Measurements from ENCODE around the gene AZU1.

AZU1 gene

DNA sequence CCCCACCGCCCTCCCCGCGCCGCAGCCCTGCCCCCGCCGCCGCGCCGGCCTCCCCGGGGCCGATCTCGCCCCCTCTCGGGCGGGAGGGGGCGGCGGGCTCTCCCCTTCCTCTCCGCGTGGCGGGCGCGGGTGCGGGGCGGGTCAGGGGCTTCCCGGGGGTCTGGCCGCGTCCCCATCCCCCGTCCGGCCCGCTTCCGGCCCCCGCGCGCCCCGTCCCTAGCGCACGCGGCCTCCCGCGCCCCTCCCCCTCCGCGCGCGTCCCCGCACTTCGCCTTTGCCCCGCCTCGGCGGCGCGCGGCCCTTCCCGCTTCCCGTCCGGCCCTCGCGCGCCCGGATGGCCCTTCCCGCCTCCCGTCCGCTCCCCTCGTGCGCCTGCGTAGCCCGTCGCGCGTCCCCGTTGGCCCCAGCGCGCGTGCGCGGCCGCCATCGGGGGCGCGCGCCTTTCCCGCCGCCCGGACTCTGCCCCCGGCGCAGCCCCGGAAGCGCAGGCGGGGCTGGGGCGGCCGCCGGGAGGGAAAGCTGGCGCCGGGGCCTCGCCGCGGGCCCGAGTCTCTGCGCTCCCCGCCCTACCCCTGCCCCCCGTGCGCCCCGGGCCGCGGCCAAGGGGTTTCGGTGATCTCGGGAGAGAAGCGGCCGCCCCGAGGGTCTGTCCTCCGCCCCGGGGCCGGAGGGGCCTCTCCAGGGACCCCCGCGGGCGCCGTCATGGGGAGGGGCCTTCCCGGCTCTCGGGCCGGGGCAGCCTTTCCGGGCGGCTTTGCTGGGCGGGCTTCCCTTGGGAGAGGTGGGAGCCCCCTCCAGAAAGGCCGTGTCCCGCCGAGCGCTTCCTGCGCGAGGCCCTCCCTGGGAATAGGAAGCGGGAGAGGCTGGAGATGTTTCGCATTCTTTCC lies 29.9 kb upstream of the AZU1 start:
- peak; percentile 69 to 72 for DNase-seq (ENCODE audit: low read depth in 2 of 2)

DNA sequence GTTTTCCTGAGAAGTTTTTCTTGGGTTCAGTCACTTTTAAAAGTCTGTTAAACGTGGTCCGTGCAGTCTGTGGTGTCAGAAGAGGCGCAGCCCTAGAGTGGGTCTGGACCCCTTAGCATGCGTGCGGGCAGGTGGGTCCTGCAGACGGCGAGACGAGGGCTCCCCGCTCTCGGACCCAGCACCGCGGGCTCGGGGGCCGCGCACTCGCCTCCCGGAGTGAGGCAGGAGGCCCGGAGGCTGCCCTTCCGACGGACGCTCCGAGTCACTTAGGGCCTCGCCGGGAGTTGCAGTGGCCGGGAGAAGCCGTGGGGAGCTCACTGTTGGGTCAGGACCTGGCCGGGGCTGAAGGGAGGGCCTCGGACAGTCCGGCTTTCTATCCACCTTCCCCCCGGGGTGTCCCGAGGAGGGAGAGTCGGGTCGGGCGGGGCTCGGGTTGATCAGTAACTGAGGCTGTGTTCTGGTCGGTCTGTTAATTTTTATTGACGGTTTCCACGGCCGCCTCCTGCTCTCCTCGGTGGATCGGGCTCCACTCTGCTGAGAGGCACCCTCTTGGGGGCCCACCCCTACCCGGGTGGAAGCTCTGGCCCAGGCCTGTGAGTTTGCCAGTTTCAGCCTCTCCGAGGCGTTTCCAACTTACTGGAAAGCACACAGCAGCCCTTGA lies 29.1 kb upstream of the AZU1 start:
- no peak for DNase-seq (ENCODE audit: low read depth in 2 of 2)

DNA sequence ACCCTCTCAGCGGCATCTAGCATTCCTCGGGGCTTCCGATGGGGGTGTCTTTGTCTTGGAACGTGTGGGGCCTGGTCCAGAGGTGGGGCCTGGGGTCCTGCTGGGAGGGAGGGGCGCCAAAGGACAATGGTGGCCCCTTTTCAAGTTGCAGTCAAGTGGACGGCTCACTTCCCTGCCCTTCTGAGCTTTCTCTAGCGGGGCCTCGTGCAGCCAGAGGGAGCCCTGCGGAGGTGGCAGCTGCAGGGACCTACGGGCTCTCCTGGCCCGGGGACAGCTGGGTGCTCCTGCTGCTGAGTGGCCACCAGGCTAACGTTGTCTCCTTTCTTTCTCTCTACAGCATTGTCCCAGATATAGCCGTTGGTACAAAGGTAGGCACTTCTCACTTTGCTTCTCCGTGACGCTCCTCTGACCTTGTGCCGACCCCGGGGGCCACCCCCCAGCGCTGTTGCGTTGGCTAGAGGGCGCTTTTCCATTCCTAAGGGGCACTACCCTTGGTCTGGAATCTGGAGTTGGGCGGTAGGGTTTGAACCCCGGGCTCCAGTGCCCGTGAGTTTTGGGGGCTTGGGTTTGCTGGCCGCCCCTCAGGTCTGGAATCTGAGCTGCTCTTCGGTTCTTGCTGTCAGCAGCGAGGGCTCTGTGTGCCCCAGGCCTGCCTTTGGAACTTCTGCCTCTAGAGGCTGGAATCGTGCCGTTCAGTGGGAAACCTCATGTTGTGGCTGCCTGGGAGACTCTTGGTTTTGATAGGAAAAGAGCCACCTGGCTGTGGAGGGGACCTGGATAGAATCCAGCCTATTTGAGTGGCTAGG lies 28.4 kb upstream of the AZU1 start:
- DNase-seq (ENCODE audit: low read depth in 2 of 2), result no peak

DNA sequence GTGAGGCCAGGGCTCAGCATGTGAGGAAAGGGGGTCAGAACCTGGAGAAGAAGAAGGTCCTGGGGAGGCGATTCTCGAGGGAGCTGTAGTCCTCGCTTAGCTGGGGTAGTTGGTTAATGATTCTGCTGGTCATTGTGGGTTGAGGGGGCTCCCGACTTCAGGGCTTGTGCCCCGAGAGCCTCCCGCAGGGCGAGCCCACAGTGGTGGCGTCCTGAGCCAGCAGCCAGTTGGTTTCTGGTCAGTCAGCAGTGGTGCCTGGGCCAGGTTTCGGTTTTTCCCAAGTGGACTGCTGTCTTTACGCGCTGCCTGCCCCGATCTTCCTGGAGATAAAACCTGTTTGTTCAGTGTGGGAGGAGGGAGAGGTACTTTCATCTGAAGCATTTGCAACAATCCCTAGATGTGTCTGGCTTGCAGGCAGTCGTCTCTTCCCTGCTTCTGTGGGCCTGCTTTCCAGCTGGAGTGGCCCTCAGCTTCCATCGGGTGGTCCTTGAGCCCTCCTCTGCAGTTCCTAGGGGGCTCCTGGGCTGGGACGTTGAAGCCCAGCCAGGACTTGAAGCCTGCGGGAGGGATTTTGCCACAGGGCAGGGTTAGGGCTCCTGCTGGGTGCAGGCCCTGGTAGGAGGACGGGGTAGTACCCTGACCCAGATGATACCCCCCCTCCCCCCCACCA lies 27.1 kb upstream of the AZU1 start:
- no peak for DNase-seq (ENCODE audit: low read depth in 2 of 2)

DNA sequence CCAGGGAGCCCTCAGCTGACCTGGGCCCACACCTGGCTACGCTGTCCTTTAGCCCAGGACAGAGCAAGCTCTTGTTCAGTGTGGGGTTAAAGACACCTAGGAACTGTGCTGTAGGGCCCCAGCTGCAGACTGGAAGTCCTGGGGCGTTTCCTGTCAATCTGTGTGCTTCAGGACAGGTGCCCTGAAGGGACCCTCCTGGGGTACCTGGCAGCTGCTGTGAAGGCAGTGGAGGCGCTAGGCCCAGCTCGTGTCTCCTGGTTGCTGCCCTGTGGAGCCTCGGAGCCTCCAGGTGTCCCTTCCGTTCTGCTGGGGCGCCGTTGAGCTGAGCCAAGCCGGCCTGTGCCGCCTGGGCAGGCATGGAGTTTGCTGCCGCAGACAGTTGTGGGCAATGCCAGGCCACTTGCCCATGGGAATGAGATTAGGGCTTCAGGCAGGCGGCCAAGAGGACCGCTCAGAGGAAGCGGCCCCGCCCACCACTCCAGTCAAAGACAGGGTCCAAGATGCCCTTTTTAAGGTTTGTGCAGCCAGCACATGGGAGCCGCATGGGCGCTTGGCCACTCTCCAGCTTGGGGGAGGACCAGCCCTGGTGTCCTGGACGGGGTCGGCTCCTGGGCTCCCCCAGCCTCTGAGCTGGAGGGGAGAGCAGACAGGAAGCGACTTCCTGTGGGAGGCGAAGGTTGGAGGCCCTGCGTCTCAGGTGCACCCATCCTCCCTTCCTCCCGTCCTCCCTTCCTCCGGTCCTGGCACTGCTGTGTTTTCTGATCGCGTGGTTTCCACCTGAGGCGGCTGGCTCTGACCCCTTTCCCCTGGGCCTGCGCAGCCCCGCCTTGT lies 26.4 kb upstream of the AZU1 start:
- DNase-seq (ENCODE audit: low read depth in 2 of 2), result no peak

DNA sequence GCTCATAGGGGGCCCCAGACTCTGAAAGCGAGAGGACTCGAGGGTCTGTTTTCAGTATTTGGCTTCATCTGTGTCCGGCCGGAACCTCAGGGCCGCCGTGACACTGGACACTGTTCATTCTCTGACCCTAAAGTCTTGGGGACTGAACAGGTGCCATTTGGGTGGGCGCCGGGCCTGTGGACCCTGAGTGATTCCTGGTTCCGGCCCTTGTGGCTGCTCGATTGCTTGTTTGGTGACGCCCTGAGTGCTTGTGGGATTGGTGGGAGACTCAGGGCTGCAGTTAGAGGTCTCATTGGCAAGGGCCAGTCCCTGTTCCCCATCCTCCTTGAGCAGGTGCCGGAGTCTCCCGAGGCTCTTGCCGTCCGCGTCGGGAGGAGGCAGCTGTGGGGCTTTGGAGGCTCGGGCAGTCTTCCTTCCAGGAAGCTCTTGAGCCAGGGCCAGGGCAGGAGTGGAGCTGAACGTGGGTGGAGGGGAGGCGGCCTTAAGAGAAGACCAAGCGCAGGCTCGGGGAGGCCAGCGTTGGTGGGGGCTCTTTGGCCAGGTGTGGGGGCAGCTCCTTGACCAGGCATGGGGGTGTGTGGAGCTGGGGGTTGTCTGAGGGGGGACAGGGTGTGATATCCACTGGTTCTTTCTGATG lies 25.7 kb upstream of the AZU1 start:
- DNase-seq (ENCODE audit: low read depth in 2 of 2), result no peak

DNA sequence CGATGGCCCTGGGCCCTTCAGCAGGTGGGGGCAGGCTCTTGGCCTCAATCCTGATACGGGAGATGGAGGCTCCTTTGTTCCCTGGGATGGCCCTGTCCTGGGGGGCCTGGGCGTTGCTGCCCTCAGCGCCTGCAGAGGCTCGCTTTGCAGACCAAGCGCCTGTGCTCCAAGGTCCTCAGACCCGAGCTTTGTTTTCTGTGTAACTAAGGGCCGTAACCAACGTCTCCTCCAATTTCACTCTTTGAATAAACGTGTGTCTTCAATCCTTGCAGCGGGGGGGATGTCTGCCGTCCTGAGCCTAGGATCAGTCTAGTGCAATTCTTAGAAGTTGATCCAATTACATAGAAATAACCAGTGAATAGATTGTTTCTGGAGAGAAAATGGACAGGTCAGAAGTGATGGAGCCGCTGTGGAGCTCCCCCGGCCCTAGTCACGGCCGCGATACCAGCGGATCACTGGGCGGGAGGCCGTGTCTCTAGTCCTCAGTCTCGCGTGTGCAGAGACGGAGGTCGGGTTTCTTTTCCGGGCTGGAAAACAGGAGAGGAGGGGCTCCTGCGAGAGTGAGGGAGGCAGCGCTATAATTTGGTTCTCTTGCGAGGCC lies 25.0 kb upstream of the AZU1 start:
- no peak for DNase-seq (ENCODE audit: low read depth in 2 of 2)

DNA sequence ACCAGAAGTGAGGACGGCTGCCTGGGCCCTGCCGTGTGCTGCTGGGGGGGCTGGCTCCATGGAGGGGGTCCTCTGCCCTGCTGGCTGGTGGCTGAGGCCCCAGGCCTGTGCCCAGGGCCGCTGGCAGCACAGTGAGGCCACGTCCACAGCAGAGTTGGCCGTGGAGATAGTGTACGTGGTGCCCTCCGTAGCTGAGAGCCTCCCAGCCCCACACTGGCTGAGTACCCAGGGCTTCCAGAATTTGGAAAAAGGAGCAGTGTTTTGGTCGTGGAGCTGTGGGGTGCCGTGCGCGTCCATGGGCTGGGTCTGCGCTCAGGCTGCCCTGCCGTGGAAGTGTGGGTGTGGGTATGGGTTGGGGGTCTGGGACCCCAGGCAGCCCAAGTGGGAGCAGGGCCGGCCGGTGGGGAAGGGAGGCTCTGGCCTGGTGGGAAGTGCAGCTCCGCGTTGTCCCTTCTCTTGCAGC lies 24.5 kb upstream of the AZU1 start:
- no peak for DNase-seq (ENCODE audit: low read depth in 2 of 2)

DNA sequence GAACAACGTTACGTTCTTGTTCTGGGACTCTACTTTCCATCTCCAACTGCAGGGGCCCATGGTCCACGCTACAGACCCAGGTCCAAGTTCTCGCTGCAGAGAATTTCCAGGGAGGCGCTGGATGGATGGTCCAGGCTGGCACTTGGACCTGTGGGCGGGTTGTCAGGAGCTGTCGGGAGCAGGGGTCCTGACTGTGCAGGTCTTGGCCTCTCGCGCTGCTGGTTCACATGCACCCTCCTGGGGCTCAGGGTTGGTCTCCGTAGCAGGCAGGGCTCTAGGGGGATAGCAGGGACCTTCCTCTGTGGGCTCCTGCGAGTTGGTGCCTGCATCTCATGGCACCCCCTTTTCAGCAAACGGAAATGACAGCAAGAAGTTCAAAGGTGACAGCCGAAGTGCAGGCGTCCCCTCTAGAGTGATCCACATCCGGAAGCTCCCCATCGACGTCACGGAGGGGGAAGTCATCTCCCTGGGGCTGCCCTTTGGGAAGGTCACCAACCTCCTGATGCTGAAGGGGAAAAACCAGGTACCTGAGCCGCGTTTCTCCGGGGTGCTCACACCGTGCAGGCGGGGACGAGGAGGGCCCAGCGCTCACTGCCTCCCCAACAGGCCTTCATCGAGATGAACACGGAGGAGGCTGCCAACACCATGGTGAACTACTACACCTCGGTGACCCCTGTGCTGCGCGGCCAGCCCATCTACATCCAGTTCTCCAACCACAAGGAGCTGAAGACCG lies 23.8 kb upstream of the AZU1 start:
- no peak for DNase-seq (ENCODE audit: low read depth in 2 of 2)

DNA sequence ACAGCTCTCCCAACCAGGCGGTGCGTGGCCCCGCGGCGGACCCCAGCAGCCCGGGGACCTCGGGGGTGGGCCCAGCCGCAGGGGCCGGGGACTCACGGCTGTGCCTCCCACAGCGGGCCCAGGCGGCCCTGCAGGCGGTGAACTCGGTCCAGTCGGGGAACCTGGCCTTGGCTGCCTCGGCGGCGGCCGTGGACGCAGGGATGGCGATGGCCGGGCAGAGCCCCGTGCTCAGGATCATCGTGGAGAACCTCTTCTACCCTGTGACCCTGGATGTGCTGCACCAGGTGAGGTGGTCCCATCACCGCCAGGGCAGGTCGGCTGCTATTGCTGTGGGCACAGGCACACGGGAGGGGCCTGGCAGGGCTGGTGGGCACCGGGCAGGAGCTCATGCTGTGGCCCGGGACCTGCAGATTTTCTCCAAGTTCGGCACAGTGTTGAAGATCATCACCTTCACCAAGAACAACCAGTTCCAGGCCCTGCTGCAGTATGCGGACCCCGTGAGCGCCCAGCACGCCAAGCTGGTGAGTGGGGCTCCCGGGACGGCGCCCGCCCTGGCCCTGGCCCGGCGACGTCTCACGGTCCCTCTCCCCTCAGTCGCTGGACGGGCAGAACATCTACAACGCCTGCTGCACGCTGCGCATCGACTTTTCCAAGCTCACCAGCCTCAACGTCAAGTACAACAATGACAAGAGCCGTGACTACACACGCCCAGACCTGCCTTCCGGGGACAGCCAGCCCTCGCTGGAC lies 23.0 kb upstream of the AZU1 start:
- no peak for DNase-seq (ENCODE audit: low read depth in 2 of 2)

DNA sequence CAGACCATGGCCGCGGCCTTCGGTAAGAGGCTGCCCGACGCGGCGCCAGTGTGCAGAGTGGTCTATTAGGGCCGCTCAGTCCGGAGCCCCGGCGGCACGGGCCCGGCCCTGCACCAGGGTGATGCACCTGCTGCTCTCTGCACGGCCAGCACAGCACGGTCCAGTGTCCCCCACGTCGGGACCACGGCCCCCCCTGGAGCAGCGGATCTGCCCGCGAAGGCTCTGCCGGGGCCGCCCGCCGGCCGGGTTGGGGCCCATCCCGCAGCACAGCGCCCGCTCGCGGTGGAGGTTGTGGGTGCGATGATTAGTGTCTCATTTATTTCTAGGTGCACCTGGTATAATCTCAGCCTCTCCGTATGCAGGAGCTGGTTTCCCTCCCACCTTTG lies 22.5 kb upstream of the AZU1 start:
- DNase-seq (ENCODE audit: low read depth in 2 of 2), result no peak

DNA sequence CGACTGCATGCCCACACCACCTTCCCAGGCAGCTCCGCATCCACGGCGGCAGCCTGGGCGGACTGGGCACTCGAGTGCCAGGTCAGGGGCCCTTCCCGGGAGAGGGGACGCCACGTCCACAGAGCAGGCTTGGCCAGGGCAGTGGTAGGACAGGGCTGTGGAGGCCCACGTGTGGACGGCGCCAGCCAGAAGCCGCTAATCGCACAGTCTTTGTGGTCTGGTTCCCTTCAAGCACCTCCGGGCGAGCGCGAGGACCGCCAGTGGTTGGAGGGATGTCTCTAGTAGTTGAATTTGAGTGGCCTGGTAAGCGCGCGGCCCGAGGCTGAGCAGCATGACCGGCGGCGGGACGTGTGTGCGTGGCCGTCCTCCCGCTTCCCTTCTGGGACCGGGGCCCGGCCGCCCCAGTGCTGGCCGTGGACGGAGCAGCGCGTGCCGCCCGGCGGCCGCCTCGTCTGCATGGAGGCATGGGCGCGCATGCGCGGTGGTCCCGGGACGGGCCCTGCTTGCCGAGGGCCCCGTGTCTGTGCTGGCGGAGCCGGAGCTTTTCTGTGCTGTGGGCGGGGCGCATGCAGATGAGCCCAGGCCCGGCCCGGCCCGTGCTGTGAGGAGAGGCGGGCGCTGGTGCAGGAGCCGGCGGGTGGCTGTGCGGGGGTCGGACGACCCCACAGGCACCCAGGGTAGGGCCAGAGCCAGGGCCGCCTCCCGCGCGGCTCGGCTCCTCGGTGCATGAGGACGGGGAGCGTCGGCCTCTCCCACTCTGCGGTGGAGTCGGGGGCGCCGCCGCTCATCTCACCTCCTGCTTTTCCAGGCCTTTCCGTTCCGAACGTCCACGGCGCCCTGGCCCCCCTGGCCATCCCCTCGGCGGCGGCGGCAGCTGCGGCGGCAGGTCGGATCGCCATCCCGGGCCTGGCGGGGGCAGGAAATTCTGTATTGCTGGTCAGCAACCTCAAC lies 21.8 kb upstream of the AZU1 start:
- DNase-seq (ENCODE audit: low read depth in 2 of 2), result no peak

DNA sequence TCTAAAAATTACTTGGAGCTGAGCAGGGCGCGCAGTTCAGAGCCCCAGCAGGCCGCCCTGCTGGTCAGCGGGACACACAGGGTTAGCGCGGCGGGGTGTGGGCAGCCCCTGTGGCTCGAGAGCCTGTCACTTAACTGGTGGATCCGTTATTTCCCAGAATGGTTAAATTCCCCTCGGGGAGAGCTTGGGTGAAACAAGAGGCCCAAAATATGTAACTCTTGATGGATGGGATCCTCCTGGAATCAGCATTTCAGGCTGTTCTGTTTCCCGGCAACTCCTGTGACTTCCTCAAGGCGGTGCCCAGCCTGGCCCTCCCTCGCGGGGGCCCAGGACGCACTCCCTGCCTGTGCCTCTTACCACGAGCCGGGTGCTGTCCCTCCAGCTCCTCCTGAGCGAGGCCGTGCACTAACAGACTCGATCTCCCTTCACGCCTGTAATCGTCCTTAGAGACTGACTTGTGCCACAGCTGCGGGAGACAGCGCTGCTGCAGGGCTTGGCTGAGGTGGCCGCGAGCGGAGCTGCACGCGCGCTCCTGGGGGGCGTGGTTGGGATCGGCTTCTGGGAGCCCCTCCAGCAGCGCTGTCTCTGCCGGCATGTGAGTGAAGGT lies 20.7 kb upstream of the AZU1 start:
- no peak for DNase-seq (ENCODE audit: low read depth in 2 of 2)

DNA sequence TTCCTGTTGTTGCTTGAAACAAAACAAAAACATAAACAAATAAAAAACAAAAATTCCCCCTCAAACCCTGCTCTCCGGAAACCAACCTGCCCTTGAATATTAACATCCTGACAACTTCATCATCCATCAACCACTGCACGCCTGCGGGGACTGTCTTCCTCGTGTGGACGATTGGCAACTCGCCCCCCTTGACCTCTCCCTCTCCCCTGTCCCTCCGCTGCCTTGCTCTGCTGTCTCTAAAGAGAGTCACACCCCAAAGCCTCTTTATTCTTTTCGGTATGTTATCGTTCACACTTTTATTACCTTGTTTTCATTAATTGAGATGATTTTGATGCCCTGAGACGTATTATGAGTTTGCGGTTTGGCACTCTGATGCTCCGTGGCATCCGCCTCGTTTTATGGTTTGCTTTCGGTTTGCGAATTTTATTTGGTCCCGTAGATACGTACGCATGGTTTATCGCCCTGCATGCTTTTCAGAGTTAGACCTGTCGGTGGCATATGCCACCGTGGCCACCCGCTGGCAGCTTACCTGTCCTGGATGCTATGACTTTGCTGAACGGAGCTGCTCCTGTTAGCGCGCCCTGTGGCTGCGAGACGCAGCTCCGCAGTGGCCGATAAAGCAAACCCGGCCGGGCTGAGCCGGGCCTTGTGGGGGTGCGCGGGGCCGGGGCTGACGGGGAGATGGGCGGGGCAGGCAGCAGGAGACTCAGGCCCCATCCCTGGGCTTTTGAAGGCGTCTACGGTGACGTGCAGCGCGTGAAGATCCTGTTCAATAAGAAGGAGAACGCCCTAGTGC lies 19.8 kb upstream of the AZU1 start:
- no peak for DNase-seq (ENCODE audit: low read depth in 2 of 2)

DNA sequence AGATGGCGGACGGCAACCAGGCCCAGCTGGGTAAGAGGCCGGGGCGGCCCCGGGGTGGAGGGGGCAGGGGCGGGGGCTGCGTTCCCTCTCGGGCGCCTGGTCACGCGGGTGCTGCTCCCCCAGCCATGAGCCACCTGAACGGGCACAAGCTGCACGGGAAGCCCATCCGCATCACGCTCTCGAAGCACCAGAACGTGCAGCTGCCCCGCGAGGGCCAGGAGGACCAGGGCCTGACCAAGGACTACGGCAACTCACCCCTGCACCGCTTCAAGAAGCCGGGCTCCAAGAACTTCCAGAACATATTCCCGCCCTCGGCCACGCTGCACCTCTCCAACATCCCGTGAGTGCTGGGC lies 19.2 kb upstream of the AZU1 start:
- no peak for DNase-seq (ENCODE audit: low read depth in 2 of 2)

DNA sequence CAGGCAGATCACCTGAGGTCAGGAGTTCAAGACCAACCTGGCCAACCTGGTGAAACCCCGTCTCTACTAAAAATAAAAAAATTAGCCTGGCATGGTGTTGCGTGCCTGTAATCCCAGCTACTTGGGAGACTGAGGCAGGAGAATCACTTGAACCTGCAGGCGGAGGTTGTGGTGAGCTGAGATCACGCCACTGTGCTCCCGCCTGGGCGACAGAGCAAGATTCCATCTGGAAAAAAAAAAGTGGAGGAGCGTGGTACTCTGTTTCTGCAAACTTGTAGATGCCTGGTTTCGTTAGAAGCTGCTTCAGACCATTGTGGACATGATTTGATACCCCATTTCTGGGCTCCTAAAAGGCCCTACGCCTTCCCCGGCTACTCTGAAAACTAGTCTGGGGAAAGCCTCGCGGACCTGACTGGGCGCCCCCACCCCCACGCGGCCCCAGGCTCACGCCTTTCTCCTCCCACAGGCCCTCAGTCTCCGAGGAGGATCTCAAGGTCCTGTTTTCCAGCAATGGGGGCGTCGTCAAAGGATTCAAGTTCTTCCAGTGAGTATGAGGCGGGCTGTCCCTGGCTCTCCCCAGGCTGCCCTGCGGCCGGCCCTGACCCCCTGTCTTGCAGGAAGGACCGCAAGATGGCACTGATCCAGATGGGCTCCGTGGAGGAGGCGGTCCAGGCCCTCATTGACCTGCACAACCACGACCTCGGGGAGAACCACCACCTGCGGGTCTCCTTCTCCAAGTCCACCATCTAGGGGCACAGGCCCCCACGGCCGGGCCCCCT lies 17.4 kb upstream of the AZU1 start:
- no peak for DNase-seq (ENCODE audit: low read depth in 2 of 2)
